Right kidney (tissue), 1 donor: ENCODE measurements around the gene CSNK1D.

Experiments
- DNase-seq: peaks from one replicate; pipeline ENCODE4 v3.0.0-alpha.2; 2016

Gene CSNK1D

DNA sequence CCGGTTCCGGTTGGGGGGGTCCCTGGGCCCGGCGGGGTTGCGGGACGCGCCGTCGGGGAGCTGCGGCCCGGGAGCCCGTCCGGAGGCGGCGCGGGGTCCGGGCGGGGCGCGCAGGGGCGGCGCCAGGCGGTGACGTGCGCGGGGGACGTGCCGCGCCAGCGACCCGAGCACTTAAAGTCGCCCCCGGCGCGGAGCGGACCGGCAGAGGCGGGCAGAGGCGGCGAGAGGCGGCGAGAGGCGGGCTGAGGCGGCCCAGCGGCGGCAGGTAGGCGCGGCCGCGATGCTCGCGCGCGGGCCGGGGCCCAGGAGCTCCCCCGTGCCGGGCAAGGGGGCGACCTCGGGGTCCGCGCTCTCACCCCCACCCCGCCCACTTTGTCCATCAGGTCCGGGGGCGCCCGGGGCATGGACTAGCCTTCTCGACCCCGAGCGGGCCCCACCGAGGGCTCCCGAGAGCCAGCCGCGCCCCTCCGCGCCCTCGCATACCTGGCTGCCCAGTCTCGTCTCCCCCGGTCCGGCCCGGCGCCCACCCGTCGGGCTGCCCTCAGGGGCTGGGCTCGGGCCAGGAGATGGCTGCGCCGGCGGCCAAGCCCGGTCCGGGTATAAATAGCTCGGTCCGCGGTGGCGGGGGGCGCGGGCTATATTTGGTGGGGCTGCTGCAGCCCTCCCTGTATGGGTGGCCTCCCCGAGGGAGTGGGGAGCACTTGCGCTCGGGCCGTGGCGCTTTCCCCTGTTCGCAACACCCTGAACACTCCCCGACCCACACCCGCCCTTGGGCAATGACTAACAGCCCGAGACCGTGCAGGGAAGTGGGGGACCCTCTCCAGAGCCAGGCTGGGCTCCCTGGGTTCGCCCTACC lies 44.4 kb downstream of the CSNK1D start, which contains the start of gene SLC16A3:
SLC16A3 (plus strand) TSS at position 201 of the 856 bp plus-strand sequence. CDS start 6,967 bp downstream, outside the sequence.
- peak; percentile 53 for DNase-seq

GRCh38 chr17:82228278-82228841 lies 45.1 kb downstream of the CSNK1D start:
- DNase-seq = peak; percentile 71

- no peak for DNase-seq
Observed at GRCh38 chr17:82227629-82228277, 45.7 kb downstream of the CSNK1D start.

- DNase-seq = no peak
Observed at GRCh38 chr17:82226809-82227628, 46.5 kb downstream of the CSNK1D start.

DNA sequence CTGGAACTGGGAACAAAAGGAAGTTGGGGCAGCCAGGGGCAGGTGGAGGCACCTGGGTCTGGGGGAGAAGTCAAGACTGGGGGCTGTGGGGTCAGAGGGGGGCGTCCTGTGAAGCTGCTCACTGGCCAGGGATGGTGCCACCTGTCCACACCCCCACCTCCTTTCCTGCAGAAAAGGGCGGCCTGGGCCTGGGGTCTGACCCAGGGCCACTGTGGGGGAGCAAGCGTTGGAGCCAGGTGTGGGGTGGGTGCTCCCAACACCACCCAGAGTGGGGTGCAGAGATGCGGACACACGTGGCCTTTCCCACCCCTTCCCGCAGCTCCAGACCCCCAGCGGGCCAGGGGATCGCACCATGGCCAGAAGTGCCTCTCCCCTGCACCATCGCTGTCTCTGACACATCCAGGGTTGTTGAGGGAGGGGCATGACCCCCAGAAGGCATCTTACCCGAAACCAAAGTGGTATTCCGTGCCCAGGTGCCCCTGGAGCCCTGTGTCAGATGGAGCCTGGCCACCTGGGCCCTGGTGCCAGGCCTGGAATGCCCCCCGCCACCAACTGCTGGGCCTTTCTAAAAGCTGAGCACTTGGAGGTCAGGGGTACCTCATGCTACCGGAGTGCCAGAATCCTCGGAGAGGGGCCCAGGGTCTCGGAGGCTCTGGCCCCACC lies 47.2 kb downstream of the CSNK1D start:
- DNase-seq = no peak

- DNase-seq = no peak
Observed at GRCh38 chr17:82225368-82226029, 48.0 kb downstream of the CSNK1D start.

DNA sequence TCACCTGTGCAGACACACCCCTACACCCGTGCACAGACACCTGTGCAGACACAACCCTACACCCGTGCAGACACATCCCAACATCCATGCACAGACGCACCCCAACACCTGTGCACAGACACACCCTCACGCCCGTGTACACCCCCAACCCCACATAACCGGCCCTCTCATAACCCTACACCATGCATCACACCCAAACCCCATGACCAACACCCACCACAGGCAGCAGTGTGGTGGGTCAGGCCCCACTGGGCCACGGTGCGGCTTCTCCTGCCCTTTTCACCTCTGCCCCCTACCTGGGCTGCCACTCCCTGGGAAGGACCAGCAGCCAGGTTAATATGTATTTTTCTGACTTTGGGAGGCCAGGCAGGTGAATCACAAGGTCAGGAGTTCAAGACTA lies 48.8 kb downstream of the CSNK1D start:
- no peak for DNase-seq

DNA sequence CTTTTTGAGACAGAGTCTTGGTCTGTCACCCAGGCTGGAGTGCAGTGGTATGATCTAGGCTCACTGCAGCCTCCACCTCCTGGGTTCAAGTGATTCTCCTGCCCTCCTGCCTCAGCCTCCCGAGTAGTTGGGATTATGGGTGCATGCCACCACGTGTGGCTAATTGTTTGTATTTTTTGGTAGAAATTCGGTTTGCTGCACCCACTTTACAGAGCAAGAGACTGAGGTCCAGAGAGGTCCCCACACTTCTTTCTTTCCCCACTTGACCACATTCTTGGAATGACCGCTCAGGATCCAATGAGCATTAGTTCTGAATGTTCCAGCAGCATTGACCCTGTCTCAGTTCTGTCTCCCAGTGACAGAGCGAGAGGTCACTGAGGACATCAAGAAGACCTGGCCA lies 50.0 kb downstream of the CSNK1D start:
- no peak for DNase-seq

- DNase-seq = no peak
Observed at GRCh38 chr17:82222816-82223215, 50.7 kb downstream of the CSNK1D start.

DNA sequence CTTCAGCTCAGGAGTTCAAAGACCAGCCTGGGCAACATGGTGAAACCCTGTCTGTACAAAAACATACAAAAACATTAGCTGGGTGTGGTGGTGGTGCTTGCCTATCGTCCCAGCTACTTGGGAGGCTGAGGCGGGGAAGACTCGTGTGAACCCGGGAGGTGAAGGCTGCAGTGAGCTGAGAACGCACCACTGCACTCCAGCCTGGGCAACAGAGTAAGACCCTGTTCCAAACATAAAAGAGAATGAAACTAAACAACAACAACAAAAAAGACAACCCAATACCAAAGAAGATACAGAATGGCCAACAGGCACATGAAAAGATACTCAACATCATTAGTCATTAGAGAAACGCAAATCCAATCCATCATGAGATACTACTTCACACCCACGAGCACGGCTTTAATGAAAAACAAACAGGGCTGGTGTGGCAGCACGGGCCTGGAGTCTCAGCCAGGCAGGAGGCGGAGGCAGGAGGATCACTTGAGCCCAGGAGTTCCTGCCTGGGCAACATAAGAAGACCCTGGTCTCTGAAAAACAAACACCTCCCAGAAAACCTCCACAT lies 52.1 kb downstream of the CSNK1D start:
- no peak for DNase-seq

DNA sequence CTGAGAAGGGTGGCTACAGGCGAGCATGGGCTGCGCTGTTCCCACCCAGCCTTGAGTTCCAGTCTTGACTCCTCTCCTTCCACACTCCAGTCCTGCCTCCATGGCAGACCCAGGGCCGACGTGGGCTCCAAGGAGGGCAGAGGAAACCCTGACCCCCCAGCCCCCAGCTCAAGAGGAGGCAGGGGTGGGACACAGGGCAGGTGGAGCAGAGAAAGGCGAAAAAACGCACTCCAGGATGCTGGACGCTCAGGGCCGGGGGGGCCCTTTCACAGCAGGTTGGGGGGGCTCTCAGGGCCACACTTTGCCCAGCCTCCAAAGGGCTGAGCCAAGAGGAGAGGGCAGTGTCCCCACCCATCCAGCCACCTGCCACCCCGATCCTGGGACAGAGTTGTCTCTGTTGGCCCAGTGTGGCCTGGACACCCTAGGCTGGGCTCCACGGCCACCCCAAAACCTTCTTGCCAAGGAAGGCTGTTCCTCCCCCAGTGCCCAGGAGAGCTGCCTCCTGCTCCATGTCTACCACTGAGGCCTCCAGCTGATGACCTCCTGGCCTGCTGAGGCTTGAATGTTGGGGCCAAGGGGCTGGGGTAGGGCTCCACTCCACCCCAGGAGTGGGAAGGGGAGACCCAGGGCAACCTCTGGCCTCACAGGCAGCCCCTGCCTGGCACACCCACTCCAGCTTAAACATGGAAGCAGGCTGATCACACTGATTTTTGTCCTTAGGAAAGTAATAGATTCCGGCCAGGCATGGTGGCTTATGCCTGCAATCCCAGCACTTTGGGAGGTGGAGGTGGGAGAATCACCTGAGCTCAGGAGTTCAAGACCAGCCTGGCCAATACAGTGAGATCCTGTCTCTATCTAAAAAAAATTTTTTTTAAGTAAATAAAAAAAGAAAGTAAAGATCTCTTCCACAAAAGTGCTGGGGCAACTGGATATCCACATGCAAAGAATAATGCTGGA lies 53.5 kb downstream of the CSNK1D start:
- DNase-seq = no peak

- DNase-seq = no peak
Observed at GRCh38 chr17:82219083-82219482, 54.4 kb downstream of the CSNK1D start.

GRCh38 chr17:82218349-82219075 lies 55.0 kb downstream of the CSNK1D start:
- DNase-seq = no peak

GRCh38 chr17:82217530-82218204 lies 55.8 kb downstream of the CSNK1D start:
- no peak for DNase-seq

GRCh38 chr17:82217120-82217529 lies 56.4 kb downstream of the CSNK1D start:
- no peak for DNase-seq

DNA sequence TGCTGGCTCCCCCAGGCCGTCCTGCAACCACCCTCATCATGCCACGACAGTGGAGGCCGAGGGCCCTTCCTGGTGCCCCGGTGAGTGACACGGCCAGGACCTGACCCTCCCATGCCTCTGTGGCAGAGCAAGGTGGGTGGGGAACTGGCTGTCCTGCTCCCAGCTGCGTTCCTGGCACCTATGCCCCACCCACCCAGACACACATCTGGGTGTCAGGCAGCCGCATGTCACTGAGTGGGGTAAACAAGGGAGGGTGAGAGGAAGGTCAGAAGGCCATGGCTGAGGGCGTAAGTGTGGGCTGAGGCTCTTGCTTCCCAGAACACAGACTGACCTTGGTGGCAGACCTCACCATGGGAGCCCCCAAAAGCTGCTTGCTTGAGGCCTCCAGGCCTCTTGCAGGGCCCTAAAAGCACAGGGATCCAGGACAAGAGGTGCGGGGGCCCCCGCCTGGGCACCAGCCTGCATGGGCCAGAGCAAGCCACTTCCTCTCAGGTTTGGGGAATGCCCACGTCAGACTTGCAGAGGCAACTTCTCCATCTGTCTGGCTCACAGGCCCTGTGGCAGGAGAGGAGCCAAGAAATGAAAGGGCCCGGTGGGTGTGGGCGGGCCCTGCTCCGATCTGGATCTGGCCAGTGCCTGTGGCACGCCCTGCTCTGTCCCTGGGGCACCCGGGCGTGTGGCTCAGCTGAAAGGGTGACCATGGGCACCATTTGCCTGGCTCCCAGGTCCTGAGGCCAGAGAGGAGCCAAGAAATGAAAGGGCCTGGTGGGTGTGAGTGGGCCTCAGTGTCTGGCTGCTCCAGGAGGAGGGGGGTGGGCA lies 57.0 kb downstream of the CSNK1D start:
- DNase-seq = no peak

DNA sequence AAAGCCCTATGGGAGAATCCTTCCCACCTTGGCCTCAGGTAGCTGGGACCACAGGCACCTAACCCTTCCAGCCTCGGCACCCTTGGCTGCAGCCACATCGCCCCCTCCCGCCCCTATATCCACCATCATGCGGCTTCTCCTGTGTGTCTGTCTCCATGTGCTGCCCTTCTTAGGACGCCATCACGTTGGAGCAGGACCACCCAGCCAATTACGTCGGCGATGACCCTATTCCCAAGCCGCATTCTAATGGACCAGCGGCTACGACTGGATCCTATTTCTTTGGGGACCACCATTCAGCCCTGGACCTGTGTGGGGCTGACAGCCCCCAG lies 57.6 kb downstream of the CSNK1D start:
- DNase-seq = no peak
